HG03558 (cell line): ENCODE data around the gene IL34.
"Not testable (repeated sequence)": the region's sequence is repeated elsewhere in the genome, so short reads cannot be mapped to it uniquely, and the experiment has no call there.

Experiments used
- ATAC-seq: cut with Tn5 transposase; IDR thresholded peaks from one replicate; pipeline ENCODE4 v1.9.1; 2021; ENCODE audit warnings: moderate number of reproducible peaks; ENCODE audit not compliant: unreplicated experiment; ENCODE audit errors: extremely low read depth

IL34 gene

DNA sequence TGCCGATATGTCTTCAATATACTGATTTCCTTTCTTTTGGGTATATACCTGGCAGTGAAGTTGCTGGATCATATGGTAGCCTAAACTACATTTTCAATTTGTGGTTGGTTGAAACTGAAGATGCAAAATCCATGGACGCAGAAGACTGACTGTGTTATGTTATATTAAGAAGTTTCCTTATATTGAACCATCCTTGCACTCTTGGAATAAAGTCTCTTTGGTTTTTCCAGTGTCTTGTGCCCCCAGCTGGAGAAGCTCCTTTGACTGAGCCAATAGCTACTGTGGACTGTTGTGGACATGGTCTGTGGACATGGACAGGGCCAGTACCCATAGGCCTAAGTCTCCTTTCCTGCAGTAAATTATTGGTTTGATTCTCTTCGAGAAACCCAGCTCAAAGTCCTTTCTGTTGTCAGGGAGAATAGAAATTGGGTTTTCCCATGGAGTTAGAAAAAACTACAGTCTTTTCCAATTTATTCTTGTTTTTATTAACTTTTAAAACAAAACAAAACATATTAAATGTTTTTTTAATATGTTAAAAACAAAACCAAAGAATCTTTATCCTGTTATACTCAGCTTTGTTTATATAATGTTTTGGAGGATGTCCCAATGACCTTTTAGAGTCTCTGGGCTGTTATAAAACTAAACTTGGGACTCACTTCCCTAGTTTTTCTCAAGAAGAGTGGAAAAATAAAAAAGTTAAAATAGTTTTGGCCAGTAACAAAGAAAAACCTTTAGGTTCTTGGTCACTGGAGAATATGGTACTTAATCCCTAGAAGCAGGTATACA, 15.2 kb upstream of the IL34 start:
- no peak for ATAC-seq

DNA sequence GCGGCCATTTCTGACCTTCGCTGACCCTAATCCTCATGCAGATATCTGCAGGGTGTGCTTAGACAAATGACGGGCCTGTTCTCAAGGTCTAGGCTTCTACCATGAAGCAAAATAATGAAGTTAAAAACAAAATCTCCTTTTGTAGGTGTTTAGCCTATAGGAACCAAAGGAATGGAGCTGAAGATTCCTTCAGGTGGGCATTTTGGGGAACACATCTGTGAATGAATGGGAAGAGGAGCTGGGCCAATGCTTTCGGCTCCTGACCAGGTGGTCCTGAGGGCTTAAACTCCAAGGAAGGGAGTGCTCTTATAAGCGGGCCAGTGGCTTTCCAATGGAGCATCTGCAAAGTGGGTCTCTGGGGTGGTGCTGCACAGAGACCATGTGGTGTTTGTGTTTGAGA, 14.1 kb upstream of the IL34 start:
- no peak for ATAC-seq

DNA sequence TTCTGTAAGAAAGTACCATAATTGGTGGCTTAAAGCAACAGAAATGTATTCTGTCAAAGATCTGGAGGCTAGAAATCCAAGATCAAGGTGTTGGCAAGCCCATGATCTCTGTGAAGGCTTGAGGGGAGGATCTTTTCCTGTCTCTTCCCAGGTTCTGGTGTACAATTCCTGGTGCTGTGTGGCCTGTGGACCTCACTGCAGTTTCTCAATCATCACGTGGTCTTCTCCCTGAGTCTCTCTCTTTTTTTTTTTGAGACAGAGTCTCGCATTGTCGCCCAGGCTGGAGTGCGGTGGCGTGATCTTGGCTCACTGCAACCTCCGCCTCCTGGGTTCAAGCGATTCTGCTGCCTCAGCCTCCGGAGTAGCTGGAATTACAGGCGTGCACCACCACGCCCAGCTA, 12.7 kb upstream of the IL34 start:
- not testable (repeated sequence) for ATAC-seq

DNA sequence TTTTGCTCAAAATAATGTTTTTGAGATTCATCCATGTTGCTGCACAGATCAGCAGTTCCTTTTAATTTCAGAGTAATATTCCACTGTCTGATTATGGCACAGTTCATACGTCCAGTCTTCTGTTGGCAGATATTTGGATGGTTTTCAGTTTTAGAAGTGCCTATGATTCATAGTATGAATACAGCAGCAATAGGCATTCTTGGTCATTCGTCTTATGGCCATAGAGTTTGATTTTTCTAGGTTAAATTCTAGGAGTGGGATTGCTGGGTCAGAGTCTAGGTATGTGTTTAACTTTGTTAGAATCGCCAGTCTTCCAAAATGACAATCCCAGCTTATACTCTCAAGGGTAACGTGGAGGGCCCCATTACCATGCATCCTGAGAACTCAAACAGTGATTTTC, 11.5 kb upstream of the IL34 start:
- ATAC-seq, result no peak

DNA sequence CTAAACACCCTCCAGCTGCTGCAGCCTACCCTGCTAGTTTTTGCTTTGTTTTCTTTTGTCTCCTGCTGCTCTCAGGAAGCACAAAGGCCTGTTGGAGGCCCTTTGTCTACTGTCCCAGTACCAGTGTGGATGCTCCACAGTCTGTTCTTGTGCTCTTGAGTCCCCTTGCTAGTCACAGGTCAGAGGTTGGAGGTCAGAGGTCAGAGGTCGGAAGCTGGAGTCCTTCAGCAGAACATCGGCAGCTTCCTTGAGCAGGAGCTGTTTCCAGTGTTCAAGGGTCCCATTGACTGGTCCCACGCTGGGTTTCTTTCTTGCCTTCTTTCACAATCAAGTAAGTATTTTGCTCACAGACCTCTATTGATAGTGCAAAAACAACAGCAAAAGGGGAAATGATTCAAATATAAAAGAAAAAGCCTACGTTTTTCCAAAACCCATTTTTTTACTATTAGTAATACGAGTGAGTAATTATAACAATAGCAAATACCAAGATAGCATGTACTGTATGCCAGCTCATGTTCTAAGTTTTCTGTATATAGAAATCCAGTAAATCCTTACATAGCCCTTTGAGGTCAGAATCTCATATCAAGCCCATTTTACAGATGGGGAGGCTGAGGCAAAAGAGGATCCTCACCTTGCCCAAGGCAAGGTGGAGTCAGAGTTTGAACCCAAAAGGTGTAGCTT, 10.9 kb upstream of the IL34 start:
- ATAC-seq, result no peak

DNA sequence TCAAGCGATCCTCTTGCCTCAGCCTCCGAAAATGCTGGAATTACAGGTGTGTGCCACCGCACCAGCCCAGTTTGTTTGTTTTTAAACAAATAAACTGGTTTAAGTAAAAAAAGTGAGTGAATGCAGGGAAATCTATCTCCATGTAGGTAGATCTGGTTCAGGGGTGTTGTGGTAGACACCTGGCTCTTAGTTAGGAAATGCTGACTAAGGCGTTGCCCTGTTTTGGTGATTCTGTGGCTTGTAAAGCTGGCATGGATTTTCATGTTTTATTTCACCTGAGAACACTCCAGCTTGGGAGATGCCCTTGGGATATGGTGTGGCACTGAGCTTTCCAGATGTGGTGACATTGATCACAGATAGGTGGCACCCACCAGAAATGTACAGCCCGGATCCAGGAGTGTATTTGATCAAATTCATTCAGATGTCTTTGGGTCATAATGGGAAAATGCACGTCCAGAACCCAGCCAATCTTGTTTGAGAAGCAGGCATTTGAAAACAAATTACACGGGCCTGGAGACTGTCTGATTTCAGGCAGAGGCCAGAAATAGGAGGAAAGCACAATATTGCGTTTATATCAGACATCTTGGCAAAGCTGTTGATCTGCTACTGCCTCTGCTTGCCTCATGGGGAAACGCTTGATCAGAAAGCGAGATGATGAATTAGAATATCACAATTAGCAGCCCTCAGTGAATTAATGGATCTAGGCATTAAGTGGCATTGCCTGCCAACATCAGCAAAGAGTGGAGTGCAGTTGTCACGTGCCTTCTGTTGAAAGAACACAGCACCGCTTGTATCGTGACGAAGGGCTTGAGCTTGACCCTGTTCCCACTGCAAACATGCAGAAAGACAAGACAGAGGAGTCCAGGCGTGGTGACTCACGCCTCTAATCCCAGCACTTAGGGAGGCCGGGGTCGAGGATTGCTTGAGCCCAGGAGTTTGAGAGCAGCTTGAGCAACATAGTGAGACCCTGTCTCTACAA, 7.3 kb upstream of the IL34 start:
- ATAC-seq, result no peak

DNA sequence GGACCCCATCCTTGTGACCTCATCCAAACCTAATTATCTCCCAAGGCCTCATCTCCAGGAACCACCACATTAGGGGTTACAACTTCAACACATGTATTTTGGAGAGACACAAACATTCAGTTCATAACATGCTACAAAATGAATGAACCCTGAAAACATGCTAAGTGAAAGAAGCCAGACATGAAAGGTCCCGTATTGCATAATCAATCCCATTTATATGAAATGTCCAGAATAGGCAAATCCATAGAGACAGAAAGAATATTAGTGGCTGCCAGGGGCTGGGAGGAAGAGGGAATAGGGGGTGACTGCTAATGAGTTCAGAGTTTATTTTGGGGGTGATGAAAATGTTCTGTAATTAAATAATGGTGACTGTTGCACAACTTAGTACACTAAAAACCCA, 3.7 kb upstream of the IL34 start:
- ATAC-seq, result no peak

DNA sequence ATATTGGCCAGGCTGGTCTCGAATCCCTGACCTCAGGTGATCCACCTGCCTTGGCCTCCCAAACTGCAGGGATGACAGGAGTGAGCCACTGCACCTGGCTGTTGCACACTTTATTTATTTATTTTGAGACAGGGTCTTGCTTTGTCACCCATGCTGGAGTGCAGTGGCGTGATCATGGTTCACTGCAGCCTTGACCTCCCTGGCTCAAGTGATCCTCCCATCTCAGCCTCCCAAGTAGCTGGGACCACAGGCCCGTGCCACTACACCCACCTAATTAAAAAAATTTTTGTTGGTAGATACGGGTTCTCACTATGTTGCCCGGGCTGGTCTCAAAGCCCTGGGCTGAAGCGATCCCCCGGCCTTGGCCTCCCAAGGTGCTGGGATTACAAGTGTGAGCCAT, 3.1 kb upstream of the IL34 start:
- ATAC-seq, result not testable (repeated sequence)

DNA sequence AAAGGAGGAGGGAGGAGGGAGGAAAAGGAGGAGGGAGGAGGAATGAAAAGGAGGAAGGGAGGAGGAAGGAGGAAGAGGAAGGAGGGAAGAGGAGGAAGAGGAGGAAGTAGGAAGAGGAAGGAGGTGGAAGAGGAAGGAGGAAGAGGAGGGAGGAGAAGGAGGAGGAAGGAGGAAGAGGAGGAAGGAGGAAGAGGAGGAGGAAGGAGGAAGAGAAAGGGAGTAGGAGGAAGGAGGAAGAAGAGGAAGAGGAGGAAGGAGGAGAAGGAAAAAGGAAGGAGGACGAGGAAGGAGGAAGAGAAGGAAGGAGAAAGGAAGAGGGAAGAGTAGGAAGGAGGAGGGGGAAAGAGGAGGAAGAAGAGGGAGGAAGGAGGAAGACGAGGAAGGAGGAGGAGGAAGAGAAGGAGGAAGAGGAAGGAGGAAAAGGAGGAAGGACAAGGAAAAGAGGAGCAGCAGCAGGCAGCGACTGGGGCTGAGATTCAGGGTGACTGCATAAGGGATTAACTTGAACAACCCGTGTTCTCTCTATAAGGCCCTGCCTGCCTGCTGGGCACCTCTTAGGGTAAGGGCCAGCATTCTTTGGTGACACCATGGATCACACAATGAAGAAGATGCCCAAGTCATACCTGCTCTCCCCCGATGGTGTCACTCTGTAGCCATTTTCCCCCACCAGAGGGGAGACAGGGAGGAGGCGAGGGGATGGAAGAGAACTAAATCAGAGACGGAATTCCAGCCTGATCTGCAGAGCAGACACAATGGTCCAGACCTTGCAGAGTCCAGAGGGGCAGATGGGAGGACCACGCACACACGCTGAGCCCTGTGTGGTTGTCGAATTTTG, 1.4 kb upstream of the IL34 start:
- no peak for ATAC-seq

DNA sequence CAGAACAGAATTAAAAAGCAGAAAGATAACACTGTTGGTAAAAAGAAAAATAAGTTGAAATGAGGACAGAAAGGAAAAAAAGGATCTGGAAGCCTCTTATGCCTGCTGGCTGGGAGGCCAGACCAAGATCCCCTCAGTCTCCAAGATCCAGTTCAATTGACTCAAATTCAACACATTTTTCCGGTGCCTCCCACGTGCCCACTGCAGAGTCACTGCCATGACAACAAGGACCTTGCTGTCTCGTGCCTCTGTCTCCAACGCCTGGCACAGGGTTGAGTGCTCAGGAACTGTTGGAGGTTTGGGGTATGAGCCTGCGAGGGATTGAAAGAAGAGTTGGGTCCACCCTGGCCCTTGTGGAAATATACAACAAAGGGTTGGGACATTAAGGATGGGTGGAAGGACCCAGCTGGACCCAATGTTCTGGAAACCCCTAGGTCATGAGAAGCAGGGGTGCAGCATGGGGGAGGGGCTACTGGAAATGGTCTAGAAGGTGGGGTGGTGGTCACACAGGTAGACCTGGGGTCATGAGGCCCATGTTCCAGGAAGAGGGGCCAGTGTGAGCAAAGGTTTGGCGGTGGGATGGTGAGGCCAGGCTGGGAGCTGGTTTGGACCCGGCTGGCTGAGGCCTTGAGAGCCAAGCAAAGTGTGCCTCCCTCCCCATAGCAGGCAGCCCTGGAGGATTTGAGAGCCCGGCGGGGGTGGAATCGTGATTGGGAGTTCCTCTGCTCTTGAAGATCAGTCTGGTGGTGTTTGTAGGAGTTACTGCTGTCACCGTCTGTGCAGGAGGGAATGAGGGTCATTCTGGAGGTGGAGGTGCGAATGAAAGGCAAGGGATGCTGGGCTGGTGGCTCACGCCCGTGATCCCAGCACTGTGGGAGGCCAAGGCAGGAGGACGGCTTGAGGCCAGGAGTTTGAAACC, 1.3 kb downstream of the IL34 start:
- no peak for ATAC-seq

DNA sequence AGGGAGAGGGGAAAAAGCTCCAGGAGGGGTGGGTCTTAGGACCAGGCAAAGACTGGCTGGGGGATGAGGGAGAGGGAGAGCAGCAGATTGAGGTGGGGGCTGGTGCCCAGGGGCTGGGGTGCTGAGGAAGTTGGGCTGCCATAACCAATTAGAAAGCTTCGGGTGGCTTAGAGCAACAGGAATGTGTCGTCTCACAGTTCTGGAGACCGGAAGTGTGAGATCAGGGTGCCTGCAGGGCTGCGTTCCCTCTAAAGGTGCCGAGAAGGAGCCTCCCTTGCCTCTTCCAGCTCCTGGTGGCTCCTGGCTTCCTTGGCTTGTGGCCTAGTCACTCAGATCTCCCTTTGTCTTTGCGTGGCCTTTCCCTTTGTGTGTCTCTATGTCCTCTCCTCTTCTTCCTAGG, 2.2 kb downstream of the IL34 start:
- ATAC-seq, result no peak

DNA sequence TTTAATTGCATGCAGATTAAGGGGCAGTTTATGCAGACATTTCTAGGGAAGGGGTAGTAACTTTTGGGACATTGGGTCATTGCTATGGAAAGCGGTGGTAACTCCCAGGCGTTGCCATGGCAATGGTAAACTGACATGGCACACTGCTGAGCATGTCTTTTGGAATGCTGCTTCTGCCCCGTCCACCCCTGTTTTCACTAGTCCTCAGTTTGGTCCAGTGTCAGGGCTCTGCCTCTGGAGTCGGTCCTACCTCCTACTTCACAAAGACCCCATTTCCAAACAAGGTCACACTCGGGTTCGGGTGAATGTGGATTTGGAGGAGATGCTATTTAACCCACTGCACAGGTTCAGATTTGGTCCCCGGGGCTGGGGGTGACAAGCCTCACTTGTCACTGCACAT, 2.9 kb downstream of the IL34 start:
- no peak for ATAC-seq

DNA sequence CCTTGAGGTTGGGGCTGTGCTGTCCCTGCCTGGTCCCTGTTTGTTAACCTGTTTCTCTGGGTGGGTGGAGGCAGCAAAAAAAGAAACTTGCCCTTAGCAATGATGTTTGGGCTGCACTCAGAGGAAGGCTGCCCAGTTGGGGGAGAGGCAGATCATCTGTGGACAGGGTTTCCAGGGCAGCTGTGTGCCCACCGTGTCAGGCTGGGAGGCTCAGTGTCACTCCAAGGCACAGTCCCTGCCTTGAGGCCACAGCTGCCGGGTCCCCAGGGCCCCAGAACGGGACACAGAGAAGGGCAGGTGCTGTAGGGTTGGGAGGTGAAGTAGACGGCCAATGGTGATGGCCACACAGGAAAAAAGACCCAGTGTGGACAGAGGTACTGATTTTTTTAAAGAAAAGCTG, 3.9 kb downstream of the IL34 start:
- no peak for ATAC-seq

DNA sequence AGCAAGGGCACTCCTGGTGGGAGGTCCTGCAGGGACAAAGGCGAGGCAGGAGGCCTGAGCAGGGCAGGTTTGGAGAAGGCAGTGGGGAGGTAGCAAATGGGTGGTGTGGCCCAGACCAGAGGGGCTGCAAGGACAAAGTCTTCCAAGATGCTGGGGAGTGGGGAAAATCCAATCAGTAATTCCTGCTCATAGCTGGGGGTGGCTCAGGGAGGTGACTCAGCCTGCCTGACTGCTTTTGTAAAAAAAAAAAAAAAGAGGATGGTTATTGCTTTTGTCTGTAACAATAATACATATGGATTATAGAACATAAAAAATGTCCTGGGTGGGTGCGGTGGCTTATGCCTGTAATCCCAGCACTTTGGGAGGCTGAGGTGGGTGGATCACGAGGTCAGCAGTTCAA, 5.2 kb downstream of the IL34 start:
- no peak for ATAC-seq

DNA sequence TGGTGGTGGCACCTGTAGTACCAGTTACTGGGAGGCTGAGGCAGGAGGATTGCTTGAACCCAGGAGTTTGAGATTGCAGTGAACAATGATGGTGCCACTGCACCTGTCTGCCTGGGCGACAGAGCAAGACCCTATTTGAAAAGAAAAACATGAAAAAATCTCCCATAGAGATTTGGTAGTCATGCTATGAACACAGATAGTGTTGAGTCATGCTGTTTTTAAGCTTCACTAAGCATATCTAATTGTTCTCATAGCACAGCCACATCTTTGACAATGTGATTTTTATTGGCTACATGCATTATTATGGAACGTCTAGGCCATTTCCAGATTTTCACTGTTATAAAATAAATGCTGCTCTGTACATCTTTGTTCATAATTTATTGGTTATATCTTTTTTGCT, 6.0 kb downstream of the IL34 start:
- ATAC-seq, result no peak

DNA sequence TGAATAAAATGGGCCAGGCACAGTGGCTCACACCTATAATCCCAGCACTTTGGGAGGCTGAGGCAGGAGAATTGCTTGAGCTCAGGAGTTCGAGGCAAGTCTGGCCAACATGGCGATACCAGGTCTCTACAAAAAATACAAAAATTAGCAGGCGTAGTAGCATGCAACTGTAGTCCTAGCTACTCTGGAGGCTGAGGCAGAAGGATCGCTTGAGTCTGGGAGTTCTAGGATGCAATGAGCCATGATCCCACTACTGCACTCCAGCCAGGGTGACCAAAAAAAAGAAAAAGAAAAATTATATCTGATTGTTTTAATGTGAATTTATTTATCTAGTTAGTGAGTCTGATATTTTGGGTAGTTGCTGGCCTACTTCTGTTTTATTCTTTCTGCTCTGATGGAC, 7.0 kb downstream of the IL34 start:
- no peak for ATAC-seq

DNA sequence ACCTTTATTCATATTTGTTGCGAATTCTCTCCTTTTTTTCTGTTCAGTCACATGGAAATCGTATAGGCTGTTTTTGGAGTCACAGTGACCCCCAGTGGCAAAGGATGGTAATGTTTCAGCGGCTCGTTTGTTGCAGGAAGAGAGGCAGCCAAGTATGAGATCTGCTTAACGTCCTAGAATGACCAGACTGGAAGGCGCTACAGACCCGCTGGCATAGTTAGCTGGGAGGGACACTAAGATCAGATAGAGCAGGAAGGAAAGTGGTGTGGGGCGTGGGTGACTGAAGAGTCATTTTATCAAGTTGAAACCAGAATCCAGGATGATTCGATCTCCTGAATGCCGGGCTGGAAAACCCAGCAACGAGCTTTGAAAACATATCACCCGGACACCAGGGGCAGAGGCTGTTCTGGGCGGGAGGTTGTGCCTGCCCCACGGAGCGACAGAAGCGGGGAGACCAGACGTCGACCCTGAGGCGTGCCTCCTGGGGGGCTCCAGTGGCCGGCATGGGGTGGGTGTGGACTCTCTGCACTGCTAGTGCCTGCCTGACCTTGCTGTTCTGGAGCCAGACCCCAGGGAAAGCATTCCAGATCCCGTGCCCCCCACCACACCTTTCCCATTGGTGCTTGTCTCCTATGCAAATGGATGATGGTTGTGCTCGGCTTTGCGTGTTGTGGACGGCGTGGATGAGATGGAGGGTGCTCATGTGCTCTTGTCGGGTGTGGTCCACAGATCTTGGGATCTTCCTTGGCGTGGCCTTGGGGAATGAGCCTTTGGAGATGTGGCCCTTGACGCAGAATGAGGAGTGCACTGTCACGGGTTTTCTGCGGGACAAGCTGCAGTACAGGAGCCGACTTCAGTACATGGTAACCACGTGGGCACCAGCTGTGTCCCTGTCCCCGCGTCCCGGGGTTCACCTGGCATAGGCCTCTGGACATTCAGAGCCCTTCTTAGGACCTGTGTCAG, 7.7 kb downstream of the IL34 start:
- no peak for ATAC-seq
